Stomach smooth muscle (tissue), 2 donors: ENCODE data around the gene TMEM145.
A peak's percentile ranks its signal among the peaks of the same experiment; 100 is the strongest.
"Not testable (repeated sequence)": the region's sequence is repeated elsewhere in the genome, so short reads cannot be mapped to it uniquely, and the experiment has no call there.

Source experiments
- H3K27ac ChIP-seq: one replicate; pipeline ENCODE4 v1.7.0; 2013; ENCODE audit warnings: mild to moderate bottlenecking, low read length, inconsistent platforms
- H3K27me3 ChIP-seq, 2 donors: one replicate each; pipeline ENCODE4 v1.7.0; 2013; ENCODE audit warnings: low read length in 2 of 2; ENCODE audit not compliant: insufficient read depth in 2 of 2, control insufficient read depth in 1 of 2
- H3K36me3 ChIP-seq, 2 donors: one replicate each; pipeline ENCODE4 v1.7.0; 2013; ENCODE audit warnings: low read length in 2 of 2; ENCODE audit not compliant: control insufficient read depth in 2 of 2, insufficient read depth in 2 of 2
- H3K4me1 ChIP-seq: one replicate; pipeline ENCODE4 v1.7.0; 2013; ENCODE audit warnings: low read length; ENCODE audit not compliant: control insufficient read depth, insufficient read depth
- H3K4me3 ChIP-seq, 2 donors: one replicate each; pipeline ENCODE4 v1.7.0; 2013; ENCODE audit warnings: low read length in 2 of 2
- H3K9ac ChIP-seq, 2 donors: one replicate each; pipeline ENCODE4 v1.7.0; 2013; ENCODE audit warnings: low read length in 2 of 2, mild to moderate bottlenecking in 1 of 2
- H3K9me3 ChIP-seq, 2 donors: one replicate each; pipeline ENCODE4 v1.7.0; 2013; ENCODE audit warnings: low read length in 2 of 2; ENCODE audit not compliant: control insufficient read depth in 2 of 2
- donor health status: healthy.
- donor health status: Pancreatic carcinoma.

The TMEM145 gene

DNA sequence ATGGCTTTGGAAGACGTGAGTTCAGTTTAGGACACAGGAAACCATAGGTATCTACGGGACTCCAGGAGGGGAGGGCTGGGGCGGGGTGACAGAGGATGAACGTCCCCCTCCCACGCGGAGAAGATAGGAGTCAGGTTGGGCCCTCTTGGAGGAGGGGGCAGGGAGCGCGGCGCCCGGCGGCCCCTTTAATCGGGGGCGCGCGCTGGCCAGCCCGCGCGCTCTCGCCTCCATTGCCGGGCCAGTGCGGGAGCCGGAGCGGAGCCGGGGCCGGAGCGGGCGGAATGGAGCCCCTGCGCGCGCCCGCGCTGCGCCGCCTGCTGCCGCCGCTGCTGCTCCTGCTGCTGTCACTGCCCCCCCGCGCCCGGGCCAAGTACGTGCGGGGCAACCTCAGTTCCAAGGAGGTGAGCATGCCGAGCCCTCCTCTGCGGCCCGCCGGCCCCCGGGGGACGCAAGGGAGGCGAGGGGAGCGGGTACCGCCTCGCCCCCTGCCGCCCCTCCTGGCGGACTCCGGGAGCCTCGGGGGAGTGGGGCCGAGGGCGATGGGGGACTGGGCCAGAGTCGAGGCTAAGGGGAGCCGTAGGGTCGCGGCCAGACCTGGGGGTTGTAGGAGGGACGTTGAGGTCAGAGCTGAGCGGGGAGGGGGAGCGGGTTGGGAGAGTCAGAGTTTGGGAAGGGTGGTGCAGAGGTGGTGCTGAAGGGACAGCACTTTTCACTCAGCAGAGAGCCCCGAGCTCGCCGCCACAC lies at the start of gene TMEM145:
Gene TMEM145 (plus strand): TSS at position 214 of the 744 bp plus-strand sequence. CDS start 68 bp downstream, at position 282.
- H3K4me1 ChIP-seq, result peaks cover 8% of the 10 kb centered on the region
- no peaks in the 10 kb centered on the region for H3K9me3 ChIP-seq
- H3K36me3 ChIP-seq, result no peaks in the 10 kb centered on the region
- H3K27ac ChIP-seq, result no peak within 1 kb of the TSS
- H3K27me3 ChIP-seq, result peaks cover 10 to 13% of the 10 kb centered on the region in 2 donors
- H3K4me3 ChIP-seq, result peak within 1 kb of the TSS; percentile 53 to 63
- H3K9ac ChIP-seq, result no peak within 1 kb of the TSS

DNA sequence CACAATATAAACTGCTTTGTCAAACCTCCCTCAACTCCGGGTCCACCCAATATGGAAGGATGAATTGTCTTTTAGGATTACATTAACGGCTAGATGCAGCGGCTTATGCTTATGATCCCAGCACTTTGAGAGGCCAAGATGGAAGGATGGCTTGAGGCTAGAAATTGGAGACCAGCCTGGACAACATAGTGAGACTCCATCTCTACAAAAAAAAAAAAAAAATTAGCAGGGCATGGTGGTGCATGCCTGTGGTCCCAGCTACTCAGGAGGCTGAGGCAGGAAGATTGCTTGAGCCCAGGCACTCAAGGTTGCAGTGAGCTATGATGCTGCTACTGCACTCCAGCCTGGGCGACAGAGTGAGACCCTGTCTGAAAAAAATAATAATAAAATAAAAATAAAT lies 47.0 kb upstream of the TMEM145 start:
- not testable (repeated sequence) for H3K27me3 ChIP-seq, H3K9me3 ChIP-seq, H3K27ac ChIP-seq, H3K9ac ChIP-seq, H3K4me3 ChIP-seq, H3K36me3 ChIP-seq
- H3K4me1 ChIP-seq, result peaks cover 21% of the 10 kb centered on the region

DNA sequence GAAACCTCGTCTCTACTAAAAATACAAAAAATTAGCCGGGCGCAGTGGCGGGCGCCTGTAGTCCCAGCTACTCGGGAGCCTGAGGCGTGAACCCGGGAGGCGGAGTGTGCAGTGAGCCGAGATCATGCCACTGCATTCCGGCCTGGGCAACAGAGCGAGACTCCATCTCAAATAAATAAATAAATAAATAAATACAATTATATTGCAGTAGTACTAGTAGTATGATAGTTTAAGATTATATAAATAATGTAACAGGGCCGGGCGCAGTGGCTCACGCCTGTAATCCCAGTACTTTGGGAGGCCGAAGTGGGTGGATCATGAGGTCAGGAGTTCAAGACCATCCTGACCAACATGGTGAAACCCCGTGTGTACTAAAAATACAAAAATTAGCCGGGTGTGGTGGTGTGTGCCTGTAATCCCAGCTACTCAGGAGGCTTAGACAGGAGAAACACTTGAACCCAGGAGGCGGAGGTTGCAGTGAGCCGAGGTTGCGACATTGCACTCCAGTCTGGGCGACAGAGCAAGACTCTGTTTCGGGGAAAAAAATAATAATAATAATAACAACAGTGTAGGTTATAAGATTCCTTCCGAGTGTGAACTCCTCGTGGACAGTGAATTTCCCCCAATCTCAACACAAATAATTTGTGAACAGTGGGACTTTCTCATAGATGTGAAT lies 46.0 kb upstream of the TMEM145 start:
- H3K36me3 ChIP-seq, H3K9ac ChIP-seq, H3K4me3 ChIP-seq, H3K27me3 ChIP-seq, H3K27ac ChIP-seq, H3K9me3 ChIP-seq: not testable (repeated sequence)
- H3K4me1 ChIP-seq, result peaks cover 29% of the 10 kb centered on the region

DNA sequence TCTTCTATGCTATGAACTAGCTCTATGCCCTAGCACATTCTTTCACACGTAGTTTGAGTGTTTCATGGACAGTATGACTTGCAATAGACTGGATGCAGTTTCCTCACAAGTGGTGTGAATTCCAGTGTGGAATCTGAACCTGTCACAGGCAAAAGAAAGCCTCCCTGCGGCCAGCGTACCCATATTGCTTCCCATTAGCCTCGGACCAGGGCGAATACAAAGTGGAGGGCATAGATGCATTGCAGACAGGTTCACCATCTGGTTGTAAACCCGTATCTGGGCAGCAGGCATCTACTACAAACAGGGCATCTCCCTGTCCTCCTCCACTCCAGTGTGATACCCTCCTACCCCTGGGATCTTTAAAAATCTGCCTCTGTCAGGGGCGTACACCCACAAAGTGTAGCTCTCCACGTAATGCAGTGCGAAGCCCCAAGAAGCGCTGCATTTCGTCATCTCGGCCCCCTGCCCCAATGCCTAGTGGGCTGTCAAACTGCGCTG lies 45.4 kb upstream of the TMEM145 start:
- Histone ChIP-seq H3K27me3 (no peaks in the 10 kb centered on the region), H3K27ac (peak overlapping the region; percentile 98), H3K9ac (peak overlapping the region; percentile 79 to 91), H3K4me3 (peak overlapping the region; percentile 75 to 91), H3K36me3 (no peaks in the 10 kb centered on the region), H3K9me3 (no peaks in the 10 kb centered on the region), H3K4me1 (peaks cover 29% of the 10 kb centered on the region)

DNA sequence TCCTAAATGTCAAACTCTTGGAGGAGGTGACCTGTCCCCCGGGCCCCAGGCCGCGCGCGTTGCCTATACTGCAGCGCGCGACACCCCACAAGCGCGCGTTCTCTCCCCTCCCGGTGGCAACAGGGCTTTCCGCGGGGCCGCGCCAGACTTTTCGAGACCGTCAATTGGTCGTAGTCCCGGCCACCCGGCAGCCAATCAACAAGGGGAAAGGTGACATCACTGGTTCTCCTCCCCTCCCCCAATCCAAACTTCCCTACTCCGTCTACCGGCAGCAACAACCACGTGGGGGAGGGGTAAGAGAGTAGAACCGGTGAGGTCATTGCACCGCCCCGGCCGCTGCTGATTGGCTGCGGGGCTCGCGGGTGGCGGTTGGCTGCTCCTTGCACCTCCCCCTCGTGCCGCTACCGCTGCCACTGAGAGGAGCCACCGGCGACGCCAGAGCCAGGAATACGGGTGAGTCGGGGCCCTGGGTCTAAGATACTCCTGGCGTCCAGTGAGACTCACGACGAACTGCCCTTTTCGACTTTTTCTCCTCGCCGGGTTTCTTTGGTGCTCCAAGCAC lies 44.9 kb upstream of the TMEM145 start:
- Histone ChIP-seq H3K9ac (peak overlapping the region; percentile 81 to 99), H3K36me3 (peaks cover 0 to 1% of the 10 kb centered on the region in 2 donors), H3K27me3 (no peaks in the 10 kb centered on the region), H3K4me1 (peaks cover 29% of the 10 kb centered on the region), H3K27ac (peak overlapping the region; percentile 98), H3K9me3 (no peaks in the 10 kb centered on the region), H3K4me3 (peak overlapping the region; percentile 75 to 91)

DNA sequence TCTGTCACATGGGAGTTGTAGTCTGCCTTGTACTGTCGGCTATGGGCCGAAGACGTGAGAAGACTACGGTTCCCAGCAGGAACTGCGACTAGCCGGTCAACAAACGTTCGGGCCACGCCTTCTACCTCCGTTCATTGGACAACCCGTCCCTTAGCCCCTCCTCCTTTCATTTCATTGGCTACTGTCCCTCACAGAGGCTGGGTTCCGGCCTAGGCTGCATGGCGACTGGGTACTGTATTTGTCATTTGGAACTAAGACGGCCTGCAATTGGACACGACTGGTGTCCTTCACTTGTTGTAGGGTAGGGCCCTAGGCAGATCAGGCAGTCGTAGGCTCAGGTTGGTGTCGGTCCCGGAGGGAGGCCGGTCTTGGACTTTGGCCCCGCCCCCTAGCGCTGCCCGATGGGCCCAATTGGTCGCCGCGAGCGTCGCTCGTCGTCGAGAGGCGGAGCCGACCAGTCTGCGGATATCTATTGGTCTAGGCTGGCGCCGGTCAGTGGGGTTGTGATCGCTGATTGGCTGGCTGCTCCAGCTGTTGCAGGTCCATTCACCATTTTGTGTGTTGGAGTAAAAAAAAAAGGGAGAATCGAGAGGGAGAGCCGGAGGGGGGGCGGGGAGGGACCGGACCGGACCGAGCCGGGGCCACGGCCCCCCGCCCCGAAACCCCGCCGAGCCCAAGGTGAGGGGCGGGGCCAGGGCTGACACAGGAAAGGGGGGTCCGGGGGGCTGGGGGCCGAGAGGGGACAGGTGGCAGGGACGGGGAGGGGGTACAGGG lies 44.2 kb upstream of the TMEM145 start, which contains the start of gene CIC:
Gene CIC (plus strand): TSS at position 549 of the 774 bp plus-strand sequence. CDS start 2,532 bp downstream, outside the sequence.
- no peaks in the 10 kb centered on the region for H3K27me3 ChIP-seq
- peak within 1 kb of the TSS; percentile 98 for H3K27ac ChIP-seq
- H3K9me3 ChIP-seq, result no peaks in the 10 kb centered on the region
- peaks cover 29% of the 10 kb centered on the region for H3K4me1 ChIP-seq
- H3K36me3 ChIP-seq, result peaks cover 2 to 7% of the 10 kb centered on the region in 2 donors
- H3K4me3 ChIP-seq, result peak within 1 kb of the TSS; percentile 91
- H3K9ac ChIP-seq, result peak within 1 kb of the TSS; percentile 96 to 99

DNA sequence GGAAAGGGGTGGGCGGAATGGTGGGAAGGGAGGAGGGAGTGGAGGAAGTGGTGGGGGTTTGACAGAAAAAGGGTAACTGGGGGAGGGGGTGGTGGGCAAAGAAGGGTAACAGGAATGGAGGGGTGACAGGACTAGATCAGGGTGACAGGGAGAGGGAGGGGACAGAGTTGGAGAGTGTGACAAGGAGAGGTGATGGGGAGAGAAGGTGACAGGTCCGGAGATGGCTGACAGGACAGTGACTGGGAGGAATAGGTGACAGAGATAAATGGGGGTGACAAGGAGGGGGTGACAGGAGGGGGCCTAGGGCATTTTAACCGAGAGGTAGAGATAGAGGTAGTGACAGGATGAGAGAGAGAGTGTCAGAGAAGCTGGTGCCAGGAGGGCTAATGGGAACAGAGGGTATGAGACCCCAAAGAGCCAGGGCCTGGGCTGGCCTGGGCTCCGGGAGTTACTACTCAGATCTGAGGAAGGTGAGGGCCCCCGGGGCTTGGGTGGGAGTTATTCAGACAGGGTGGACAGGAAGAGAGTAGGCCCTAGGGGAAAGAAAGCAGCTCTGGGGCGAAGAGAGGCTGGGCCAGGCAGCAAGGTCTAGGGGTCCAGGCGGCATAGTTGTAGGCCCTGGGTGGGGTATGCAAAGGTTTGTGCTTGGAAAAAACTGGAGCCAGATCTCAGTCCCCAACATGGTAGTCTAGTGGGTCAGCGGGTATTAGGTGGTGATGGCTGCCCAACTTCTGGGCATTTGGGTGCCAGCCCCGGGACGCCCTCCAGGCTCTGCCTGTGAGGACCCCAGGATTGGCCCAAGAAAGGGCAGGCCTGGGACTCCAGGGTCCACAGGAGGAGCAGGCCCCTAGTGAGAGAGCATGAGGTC lies 43.4 kb upstream of the TMEM145 start:
- Histone ChIP-seq H3K4me1 (peaks cover 34% of the 10 kb centered on the region), H3K9me3 (no peaks in the 10 kb centered on the region)

DNA sequence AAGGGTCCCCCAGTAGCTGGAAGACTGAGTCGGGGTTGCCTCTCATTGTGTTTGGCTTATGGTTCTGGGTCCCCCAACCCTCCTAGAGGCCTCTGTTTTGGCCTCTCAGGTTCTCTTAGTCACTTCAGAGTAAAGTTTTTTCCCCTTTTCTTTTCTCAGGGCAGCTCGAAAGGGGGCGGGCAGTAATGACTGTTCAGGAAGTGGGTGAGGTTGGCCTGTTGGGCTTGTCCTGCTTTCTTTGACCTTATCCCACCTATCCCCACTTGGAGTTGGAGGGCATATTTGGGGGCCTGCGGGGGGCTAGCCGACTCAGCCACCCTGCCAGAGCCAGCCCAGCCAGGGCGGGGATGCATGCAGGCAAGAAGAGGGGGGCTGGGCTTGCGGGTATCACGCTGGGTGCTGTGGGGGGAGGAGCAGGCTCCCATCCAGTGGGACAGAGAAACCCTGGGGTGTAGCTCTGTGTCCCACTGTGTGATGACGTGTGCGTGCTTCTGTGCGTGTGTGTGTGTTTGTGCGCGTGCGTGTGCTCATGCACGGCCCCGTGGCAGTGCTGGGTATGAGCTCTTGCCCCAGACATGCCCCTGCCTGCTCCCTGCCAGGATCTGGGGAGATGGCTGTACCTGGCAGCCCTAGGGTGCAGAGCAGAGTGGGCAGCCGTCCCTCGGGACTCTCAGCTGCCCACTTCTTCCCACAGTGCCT lies 42.6 kb upstream of the TMEM145 start:
- H3K36me3 ChIP-seq, result peaks cover 9 to 19% of the 10 kb centered on the region in 2 donors
- peaks cover 41% of the 10 kb centered on the region for H3K4me1 ChIP-seq
- H3K9ac ChIP-seq, result peak overlapping the region; percentile 91 to 96
- no peaks in the 10 kb centered on the region for H3K9me3 ChIP-seq
- peak overlapping the region; percentile 87 to 91 for H3K4me3 ChIP-seq
- H3K27ac ChIP-seq, result peak overlapping the region; percentile 98
- no peaks in the 10 kb centered on the region for H3K27me3 ChIP-seq

More for the DNA sequence above, 43.4 kb upstream of the TMEM145 start:
- peak overlapping the region; percentile 87 to 91 for H3K4me3 ChIP-seq
- peak overlapping the region; percentile 91 to 96 for H3K9ac ChIP-seq
- peaks cover 8 to 14% of the 10 kb centered on the region in 2 donors for H3K36me3 ChIP-seq
- no peaks in the 10 kb centered on the region for H3K27me3 ChIP-seq
- peak overlapping the region; percentile 98 for H3K27ac ChIP-seq

DNA sequence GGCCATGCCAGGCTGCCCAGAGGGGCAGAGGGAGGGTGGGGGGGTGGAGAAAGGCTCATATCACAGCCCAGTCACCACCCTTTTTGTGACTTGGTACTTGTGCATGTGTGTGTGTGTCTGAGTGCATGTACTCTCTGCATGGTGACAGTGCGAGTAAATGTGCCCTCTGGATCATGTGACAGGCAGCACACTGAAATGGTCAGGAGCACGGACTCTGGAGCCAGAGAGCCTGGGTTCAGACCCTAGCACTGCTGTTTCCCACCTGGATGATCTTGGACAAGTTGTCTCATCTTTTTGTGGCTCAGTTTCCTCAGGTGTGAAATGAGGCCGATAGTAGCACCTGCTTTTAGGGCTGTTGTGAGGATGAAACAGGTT lies 42.1 kb upstream of the TMEM145 start:
- Histone ChIP-seq H3K36me3 (peaks cover 9 to 19% of the 10 kb centered on the region in 2 donors), H3K9ac (peak overlapping the region; percentile 36 to 96), H3K9me3 (no peaks in the 10 kb centered on the region), H3K27me3 (no peaks in the 10 kb centered on the region), H3K4me1 (peaks cover 44% of the 10 kb centered on the region), H3K4me3 (peak overlapping the region in 1 of 2 donors; percentile 87), H3K27ac (peak overlapping the region; percentile 98)
